Heart left ventricle (tissue), 16 donors: ENCODE measurements around the gene PMVK. TPM values are rescaled to one million over a fixed set of nuclear protein-coding genes. Genes with fewer than 3 reads are reported as not detected.

Source experiments
- ATAC-seq, 4 donors: fragments of 200-7000 bp; cut with Tn5 transposase; one replicate each; pipeline ENCODE4 v1.9.1; 2020 to 2022; ENCODE audit warnings: moderate library complexity in 4 of 4, mild to moderate bottlenecking in 3 of 4, moderate number of reproducible peaks in 1 of 4
- DNase-seq, 5 donors: peaks; one replicate each; pipeline ENCODE4 v3.0.0-alpha.2; 2020
- H3K27ac ChIP-seq, 12 donors: fragments of 200-600 bp; sonication (generic) in 4 of 12; one replicate each; pipeline versions ENCODE4 v1.5.0 to v1.8.0; 2016 to 2022; ENCODE audit warnings: mild to moderate bottlenecking in 2 of 12
- H3K27me3 ChIP-seq, 9 donors: fragments of 200-600 bp; sonication (generic) in 2 of 9; one replicate each; pipeline versions ENCODE4 v1.5.1 to v1.8.0; 2016 to 2022; ENCODE audit warnings: mild to moderate bottlenecking in 3 of 9
- H3K36me3 ChIP-seq, 9 donors: fragments of 200-600 bp; sonication (generic) in 2 of 9; one replicate each; pipeline versions ENCODE4 v1.5.0 to v1.8.0; 2018 to 2022; ENCODE audit warnings: mild to moderate bottlenecking in 2 of 9
- H3K4me1 ChIP-seq, 12 donors: fragments of 200-600 bp; sonication (generic) in 4 of 12; one replicate each; pipeline versions ENCODE4 v1.5.0 to v1.8.0; 2016 to 2022; ENCODE audit warnings: mild to moderate bottlenecking in 3 of 12
- H3K4me3 ChIP-seq, 12 donors: fragments of 200-600 bp; sonication (generic) in 4 of 12; one replicate each; pipeline versions ENCODE4 v1.5.0 to v1.8.0; 2017 to 2022; ENCODE audit warnings: mild to moderate bottlenecking in 9 of 12, moderate library complexity in 4 of 12
- H3K9me3 ChIP-seq, 12 donors: fragments of 200-600 bp; sonication (generic) in 4 of 12; one replicate each; pipeline versions ENCODE4 v1.5.0 to v1.8.0; 2016 to 2022; ENCODE audit warnings: mild to moderate bottlenecking in 1 of 12
- POLR2A ChIP-seq, 2 donors: fragments of 450-650 bp; IDR thresholded peaks; one replicate each; pipeline ENCODE4 v1.6.1; 2017; ENCODE audit warnings: antibody characterized with exemption in 2 of 2, mild to moderate bottlenecking in 2 of 2, moderate library complexity in 2 of 2
- WGBS, 4 donors: extraction: QIAGEN DNeasy Blood & Tissue Kit in 2 of 4; methylation state at CpG; one replicate each; pipeline versions ENCODE4 v1.1.5 to v1.1.7; 2013 to 2018; 5-methylcytosine and 5-hydroxymethylcytosine counted together
- intact Hi-C, 10 donors: fragments of 100-400 bp; cut with DNase I; formaldehyde crosslinking; loops; one replicate each; pipeline versions ENCODE4 v1.11.1 to v1.14.2; 2022
- polyA plus RNA-seq, 2 donors: library from polyadenylated mRNA; stranded (reverse); fragments of 200-250 nt; gene quantifications; one replicate each; pipeline ENCODE4 v1.2.3, GENCODE V29; 2013
- total RNA-seq, 9 donors: library from RNA; depleted of rRNA in 2 of 9; stranded (reverse); fragments of >200 nt in 2 of 9; fragmentation: NEBNext Ultra II Directional in 3 of 9; extraction: Animal tissue kit (Norgen Biotek cat#: 25700) in 3 of 9; gene quantifications; one replicate each; pipeline versions ENCODE4 v1.1.0 to v1.2.4, GENCODE V29; 2016 to 2023
- TF ChIP-seq, protein P1 (sequence below), 12 donors: fragments of 200-600 bp; sonication (generic) in 4 of 12; IDR thresholded peaks; one replicate each; pipeline versions ENCODE4 v1.5.0 to v1.8.0; 2018 to 2022; ENCODE audit warnings: antibody characterized with exemption in 12 of 12, mild to moderate bottlenecking in 5 of 12
- donor health status: ischemic (EF 13 %, LVEDD 7.1; RV severe dilation, severe dysfunction).
- donor health status: healthy with polysubstance abuse.
- donor health status: DM: no; HTN: yes; CAD: no.
- donor health status: DM: no; HTN: no; CAD: no.
- donor health status: ischemic (EF 25% LVEDD 6.9; RV normal size, moderate dysfunction).
- donor health status: ischemic (EF 25% LVEDD 5.7; RV mildly dilated, moderate dysfunction).
- donor health status: healthy.
- donor health status: DM: yes; HTN: yes; CAD: no.
- donor health status: ischemic (EF 35%, LVEDD 5.7; RV mildly dilated, moderate dysfunction).
- donor health status: nonischemic (EF 11% LVEDD 7.7; RV severe dilation, severe dysfunction).
- donor health status: DM: yes; HTN: yes; CAD: no.
- donor health status: PGD.
- donor health status: ischemic (EF 29% LVEDD 5.4; RV normal size, mild dysfunction).
- donor health status: nonischemic (EF 23%, LVEDD 6.1; RV moderate dilation, normal function).

The PMVK gene
- total and polyA plus RNA-seq, 11 donors, result 12.8 to 52.1 (median 39.1) TPM

DNA sequence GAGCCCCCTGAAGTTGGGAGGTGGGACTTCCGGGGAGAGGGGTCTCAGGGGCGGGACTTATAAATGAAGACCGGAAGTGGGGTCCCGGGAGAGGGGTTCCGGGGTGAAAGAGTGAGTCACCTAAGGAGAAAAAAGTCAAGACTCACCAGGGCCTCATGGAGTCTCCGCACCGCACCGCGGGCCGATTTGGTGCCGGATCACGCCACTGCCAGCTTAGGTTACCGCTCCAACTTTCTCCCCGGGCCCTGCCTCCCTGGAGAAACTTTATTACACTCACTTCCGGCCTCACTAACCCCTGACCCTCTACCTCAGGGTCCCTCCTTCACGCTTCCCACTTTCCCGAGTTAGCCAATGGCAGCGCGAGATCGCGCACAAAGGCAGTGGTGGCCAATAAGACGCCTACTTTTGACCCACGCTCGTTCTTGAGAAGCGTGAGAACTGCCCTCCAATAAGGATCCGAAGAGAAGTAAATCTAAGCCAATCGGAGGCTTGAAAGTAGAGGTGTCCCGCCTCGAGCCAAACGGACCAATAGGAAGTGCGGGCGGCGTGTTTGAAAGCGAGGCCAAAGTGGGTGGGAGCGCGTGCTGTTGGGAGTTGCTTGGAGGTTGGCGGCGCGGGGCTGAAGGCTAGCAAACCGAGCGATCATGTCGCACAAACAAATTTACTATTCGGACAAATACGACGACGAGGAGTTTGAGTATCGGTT lies 37.7 kb upstream of the PMVK start, which contains the start of gene CKS1B:
TSS of gene CKS1B (plus strand) at position 580 of the 706 bp plus-strand sequence. CDS start at position 645, 65 bp downstream.
- peak in 1 of 2 donors; percentile 51 for TF ChIP-seq POLR2A (IDR thresholded peaks at IDR 0.05)
- TF ChIP-seq, protein P1, sequence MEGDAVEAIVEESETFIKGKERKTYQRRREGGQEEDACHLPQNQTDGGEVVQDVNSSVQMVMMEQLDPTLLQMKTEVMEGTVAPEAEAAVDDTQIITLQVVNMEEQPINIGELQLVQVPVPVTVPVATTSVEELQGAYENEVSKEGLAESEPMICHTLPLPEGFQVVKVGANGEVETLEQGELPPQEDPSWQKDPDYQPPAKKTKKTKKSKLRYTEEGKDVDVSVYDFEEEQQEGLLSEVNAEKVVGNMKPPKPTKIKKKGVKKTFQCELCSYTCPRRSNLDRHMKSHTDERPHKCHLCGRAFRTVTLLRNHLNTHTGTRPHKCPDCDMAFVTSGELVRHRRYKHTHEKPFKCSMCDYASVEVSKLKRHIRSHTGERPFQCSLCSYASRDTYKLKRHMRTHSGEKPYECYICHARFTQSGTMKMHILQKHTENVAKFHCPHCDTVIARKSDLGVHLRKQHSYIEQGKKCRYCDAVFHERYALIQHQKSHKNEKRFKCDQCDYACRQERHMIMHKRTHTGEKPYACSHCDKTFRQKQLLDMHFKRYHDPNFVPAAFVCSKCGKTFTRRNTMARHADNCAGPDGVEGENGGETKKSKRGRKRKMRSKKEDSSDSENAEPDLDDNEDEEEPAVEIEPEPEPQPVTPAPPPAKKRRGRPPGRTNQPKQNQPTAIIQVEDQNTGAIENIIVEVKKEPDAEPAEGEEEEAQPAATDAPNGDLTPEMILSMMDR (IDR thresholded peaks at IDR 0.05), result no peak
- intact Hi-C loops, result loop anchor here in 4 of 10 donors (1.0 to 5.0 kb wide), 6 partner anchors 9 to 78 kb away; partner anchors contain the start of genes ZBTB7B (in 2 of the 4), ADAM15 (in 1 of the 4), FLAD1 (in 1 of the 4) and PMVK (in 1 of the 4)
- ATAC-seq, result peak; percentile 86 to 93 (median 88)
- Histone ChIP-seq H3K27me3 (no peaks in the 10 kb centered on the region), H3K4me3 (peak within 1 kb of the TSS; percentile 51 to 84 (median 74)), H3K4me1 (peaks cover 22 to 61% (median 50%) of the 10 kb centered on the region in 12 donors), H3K36me3 (peaks cover 0 to 13% (median 5%) of the 10 kb centered on the region in 9 donors), H3K27ac (peak within 1 kb of the TSS; percentile 92 to 99 (median 99)), H3K9me3 (no peaks in the 10 kb centered on the region)
- DNase-seq, result peak; percentile 95 to 99 (median 98)
- 0 to 1% (median 0%) methylated on average over 46 to 47 of the region's 47 CpGs for WGBS, 4 donors

DNA sequence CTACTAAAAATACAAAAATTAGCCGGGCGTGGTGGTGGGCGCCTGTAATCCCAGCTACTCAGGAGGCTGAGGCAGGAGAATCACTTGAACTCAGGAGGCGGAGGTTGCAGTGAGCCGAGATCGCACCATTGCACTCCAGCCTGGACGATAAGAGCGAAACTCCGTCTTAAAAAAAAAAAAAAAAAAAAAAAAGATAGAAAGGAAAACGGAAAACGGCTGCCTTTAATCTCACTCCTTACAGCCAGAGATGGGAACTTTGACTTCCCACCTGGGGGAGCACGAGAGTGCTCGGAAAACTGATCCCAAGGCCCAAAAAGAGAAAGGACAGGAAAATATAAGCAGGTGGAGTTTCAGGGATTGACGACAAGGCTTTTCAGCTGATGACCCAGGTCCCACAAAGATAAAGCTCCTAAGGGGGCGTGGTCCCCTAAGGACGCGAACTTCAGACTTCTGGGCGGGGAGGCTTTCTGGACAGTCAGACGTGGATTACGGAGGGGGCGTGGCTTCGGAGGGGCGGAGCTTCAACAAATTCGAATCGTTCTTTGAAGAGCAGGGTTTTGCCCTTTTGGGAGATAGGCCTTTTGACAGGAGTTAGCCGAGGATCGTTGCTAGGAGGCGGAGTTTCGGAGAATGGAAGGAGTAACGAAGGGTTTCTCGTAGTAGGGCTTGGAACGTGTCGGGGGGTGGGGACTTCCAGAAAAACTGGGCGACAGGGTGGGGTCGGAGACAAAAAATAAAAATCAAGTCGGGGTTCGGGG lies 37.0 kb upstream of the PMVK start:
- H3K36me3 ChIP-seq, result peaks cover 0 to 16% (median 5%) of the 10 kb centered on the region in 9 donors
- H3K4me3 ChIP-seq, result peak overlapping the region; percentile 51 to 84 (median 74)
- no peaks in the 10 kb centered on the region for H3K27me3 ChIP-seq
- no peaks in the 10 kb centered on the region for H3K9me3 ChIP-seq
- H3K27ac ChIP-seq, result peak overlapping the region; percentile 92 to 99 (median 99)
- ATAC-seq (peak; percentile 34 to 58 (median 49)), DNase-seq (peak; percentile 95 to 97 (median 96))
- intact Hi-C loops, result loop anchor here in 4 of 10 donors (1.0 to 5.0 kb wide), 6 partner anchors 10 to 79 kb away; partner anchors contain the start of genes ZBTB7B (in 2 of the 4), ADAM15 (in 1 of the 4), FLAD1 (in 1 of the 4) and PMVK (in 1 of the 4)
- 3 to 7% (median 4%) methylated on average over 37 of the region's 37 CpGs for WGBS, 4 donors
- TF ChIP-seq POLR2A (IDR thresholded peaks at IDR 0.05), result peak in 1 of 2 donors; percentile 52
- TF ChIP-seq, protein P1 (IDR thresholded peaks at IDR 0.05), result peak in 6 of 12 donors; percentile 11 to 51 (median 28)
- peaks cover 22 to 66% (median 51%) of the 10 kb centered on the region in 12 donors for H3K4me1 ChIP-seq

DNA sequence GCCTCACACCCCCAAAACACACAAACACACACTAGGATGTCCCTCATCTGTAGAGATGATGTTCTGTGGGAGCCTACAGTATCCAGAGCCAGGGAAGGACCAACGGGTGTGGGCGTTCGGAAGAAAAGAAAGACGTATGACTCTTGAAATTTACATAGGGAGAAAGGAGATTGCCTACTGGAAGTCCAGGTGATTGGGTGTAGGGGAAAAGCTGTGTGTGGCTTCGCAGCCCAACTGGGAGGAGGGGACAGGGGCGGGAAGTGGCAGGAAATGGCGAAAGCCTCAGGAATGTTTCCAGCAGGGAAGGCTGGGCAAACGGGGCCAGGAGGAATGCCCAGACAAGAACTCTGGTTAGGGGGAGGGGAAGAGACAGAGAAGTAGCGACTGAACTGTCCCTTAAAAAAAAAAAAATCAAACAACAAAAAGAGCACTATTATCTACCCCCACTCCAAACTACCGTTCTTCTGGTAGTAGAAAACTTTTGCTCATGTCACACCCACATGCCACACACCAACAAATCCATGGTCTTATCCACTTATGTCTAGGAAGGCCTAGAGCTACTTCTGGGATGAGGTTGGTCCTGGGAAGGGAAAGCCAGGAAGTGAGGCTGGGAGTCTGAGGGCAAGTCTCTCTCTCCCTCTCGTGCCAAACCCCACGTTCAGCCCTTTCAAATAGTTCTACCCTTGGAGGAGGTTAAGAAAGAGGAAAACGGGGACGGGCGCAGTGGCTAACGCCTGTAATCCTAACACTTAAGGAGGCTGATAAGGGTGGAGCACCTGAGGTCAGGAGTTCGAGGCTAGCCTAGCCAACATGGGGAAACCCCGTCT lies 36.2 kb upstream of the PMVK start:
- Histone ChIP-seq H3K36me3 (peaks cover 0 to 20% (median 7%) of the 10 kb centered on the region in 9 donors), H3K27me3 (no peaks in the 10 kb centered on the region), H3K9me3 (no peaks in the 10 kb centered on the region), H3K4me1 (peaks cover 22 to 72% (median 55%) of the 10 kb centered on the region in 12 donors), H3K27ac (peak overlapping the region; percentile 92 to 99 (median 99)), H3K4me3 (peak overlapping the region; percentile 51 to 84 (median 74))
- intact Hi-C loops, result loop anchor here in 3 of 10 donors (5.0 kb wide), 3 partner anchors 35 to 80 kb away; partner anchors contain the start of genes ADAM15 (in 1 of the 3) and PMVK (in 1 of the 3)
- TF ChIP-seq POLR2A (IDR thresholded peaks at IDR 0.05), result peak in 1 of 2 donors; percentile 40
- TF ChIP-seq, protein P1 (IDR thresholded peaks at IDR 0.05), result no peak
- DNase-seq, result peak in 3 of 5 donors; percentile 66 to 81 (median 69)
- WGBS, 4 donors, result 12 to 22% (median 19%) methylated on average over 18 of the region's 18 CpGs
- ATAC-seq, result no peak
